Dedifferentiated amniotic fluid mesenchymal stem cell (primary cell): ENCODE results near the gene ETS1.

ENCODE experiments used
- DNase-seq: peaks from one replicate; pipeline ENCODE4 v3.0.0-alpha.2; 2016; ENCODE audit errors: extremely low spot score

The ETS1 gene

DNA sequence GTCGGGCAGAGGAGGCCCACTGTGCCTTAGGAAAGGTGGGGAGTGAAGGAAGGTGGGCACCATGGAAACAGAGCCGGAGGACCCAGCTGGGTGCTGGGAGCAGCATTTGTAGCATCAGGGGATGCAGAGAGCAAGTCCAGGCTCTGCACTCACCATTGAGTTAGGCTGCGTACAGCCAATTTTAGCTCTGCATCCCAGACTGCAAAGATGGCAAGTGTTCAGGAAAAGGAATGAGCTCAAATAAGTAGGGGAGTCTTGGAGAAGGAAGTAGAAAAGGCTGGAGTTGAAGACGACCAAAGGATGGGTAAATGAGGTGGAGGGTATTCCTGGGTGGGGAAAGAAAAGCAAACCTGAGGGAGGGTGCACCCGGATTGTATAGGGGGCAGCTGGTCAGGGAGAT is 31.6 kb upstream of the ETS1 start:
- DNase-seq = no peak

DNA sequence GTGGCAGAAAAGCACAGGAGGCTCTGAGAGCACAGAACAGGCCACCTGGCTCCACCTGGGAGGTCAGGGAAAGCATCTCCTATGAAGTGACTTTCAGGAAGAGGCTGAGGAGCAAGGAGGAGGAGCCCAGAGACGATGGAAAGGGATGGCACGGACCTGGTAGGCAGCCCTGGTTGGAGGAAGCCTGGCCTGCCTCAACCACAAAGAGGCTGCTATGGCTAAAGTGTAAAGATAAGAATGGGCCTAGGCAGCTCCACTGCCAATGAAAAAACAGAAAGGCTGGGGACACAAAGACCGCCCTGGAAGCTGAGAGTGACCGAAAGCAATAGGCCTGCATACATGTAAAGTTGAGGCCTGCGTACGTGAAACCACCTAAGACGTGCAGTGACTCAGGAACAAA is 31.2 kb upstream of the ETS1 start:
- DNase-seq = no peak

GRCh38 chr11:128616161-128616560 is 28.8 kb upstream of the ETS1 start:
- no peak for DNase-seq

DNA sequence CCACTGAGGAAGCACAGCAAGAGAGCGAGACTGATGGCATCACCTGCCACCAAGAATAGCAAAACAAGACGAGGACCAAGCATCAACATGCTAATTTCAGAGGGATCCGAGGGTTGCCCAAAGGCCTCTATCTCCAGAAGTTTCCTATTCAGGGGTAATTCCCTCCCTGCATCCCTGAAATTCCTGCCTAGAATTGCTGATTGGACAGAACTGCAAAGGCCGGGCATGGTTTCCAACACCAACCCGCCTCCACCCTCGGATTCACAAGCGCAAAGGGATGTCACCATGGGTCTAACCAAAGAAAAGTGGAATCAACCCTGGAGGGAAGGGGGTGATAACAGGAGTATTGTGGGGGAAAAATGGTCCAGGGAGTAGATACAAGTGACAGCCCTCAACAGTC is 28.3 kb upstream of the ETS1 start:
- DNase-seq = no peak

DNA sequence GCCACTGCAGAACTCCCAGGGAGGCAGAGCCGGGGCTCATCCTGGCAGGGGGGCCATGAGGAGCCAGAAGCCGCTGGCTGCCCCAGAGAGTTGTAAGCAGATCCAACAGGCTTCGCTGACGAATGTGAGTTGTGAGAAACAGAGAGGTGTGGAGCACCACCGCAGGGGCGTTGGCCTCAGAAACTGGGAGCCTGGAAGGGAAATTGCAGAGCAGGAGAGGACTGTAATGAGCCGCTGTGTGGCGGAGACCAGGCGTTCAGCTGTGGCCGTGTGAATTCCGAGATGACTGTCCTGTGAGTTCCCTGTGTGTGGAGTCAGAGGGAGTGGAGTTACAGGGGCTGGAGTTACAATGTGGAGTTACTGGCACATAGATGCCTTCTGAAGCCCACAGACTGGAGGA is 27.7 kb upstream of the ETS1 start:
- no peak for DNase-seq

DNA sequence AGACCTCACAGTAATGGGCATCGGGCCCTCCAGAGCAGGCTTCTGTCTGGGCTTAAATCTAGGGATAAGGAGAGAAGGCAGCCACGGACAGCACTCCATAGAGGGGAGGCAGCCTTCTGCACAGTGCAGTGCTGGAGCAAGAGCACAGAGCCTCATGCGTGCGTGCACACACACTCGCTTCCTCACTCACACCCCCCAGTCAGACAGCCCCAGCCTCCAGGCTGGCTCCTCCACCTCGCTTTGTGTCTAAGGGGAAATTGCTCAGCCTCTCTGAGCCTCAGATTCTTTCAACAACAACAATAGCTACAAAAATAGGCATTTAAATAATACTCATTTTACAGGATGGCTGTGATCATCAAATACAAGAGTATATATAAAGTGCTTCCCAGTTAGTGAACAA is 26.7 kb upstream of the ETS1 start:
- DNase-seq = no peak

GRCh38 chr11:128613300-128613995 is 26.1 kb upstream of the ETS1 start:
- no peak for DNase-seq

DNA sequence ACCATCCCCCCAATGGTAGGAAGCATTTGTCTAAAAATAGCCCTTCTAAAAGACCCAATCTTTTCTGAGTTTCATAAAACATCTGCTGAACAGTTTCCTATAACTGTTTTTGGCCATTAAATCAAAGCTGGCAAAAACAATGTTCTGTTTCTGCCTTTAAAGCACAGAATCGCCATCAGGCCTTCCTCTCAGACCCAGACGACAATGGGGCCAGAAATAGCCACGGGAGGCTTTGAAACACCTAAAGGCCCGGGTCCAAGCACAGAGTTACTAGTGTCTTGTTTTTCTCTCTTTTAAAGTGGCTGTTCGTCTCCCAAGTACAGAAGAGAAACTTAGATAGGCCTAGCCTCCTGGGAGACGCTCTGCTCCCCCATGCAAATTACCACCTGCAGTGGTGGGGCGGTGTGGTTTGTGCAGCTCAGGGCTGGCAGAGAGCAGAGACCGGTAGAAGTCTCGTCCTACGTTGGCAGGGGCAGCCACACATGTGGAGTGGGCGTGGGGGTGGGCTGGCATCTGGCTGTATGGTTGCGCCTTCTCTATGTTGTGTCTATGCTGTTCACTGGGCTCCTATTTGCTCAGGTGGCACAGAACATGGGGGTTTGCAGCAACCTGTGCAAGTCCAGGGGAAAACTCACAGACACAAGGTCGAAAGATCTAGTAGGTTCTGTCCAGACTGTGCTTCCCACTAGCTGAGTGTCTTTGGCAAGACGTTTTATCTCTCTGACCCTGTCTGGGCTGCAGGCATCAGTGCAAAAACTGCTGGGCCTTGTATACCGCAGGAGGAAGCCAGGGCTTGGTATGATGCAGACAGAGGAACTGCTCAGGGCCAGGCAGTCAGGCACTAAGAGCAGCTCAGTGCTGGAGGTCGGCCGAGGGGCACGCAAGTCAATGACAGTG is 23.6 kb upstream of the ETS1 start:
- no peak for DNase-seq

DNA sequence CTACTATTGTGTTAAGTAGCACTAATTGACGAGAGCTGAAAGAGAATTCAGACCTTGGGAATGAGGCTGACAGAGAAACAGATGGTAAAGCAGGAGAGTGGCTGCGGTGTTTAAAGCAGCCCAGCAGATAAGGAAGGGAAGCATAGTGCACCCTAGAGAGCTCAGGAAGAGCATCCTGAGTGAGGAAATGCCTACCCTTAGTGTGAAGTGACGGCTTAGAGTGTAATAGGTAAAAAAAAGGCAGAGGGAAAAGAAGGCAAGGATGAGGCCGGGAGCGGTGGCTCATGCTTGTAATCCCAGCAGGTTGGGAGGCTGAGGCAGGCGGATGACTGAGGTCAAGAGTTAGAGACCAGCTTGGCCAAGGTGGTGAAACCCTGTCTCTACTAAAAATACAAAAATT is 22.4 kb upstream of the ETS1 start:
- DNase-seq = no peak

GRCh38 chr11:128608746-128609407 is 21.5 kb upstream of the ETS1 start:
- no peak for DNase-seq

- no peak for DNase-seq
Measured at GRCh38 chr11:128607819-128608218, 20.5 kb upstream of the ETS1 start.

- no peak for DNase-seq
Measured at GRCh38 chr11:128604723-128605122, 17.4 kb upstream of the ETS1 start.

- DNase-seq = no peak
Measured at GRCh38 chr11:128603752-128604414, 16.5 kb upstream of the ETS1 start.

GRCh38 chr11:128603003-128603696 is 15.8 kb upstream of the ETS1 start:
- DNase-seq = no peak

- no peak for DNase-seq
Measured at GRCh38 chr11:128599729-128600128, 12.4 kb upstream of the ETS1 start.

- DNase-seq = peak; percentile 48
Measured at GRCh38 chr11:128598506-128599150, 11.3 kb upstream of the ETS1 start.

DNA sequence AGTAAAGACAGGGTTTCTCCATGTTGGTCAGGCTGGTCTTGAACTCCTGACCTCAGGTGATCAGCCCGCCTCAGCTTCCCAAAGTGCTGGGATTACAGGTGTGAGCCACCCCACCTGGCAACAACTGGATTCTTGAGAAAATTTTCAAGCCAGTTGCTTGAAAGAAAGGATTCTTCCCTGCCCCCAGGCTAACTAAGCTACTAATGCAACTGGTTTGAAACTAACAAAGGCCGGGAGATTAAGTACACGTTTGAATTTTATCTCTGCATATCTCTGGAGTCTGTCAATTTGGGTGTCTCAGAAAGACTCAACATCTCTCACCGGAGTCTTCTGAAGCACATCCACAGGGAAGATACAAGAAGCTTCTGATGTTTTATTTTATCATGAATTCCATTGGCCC is 10.7 kb upstream of the ETS1 start:
- DNase-seq = no peak

GRCh38 chr11:128597209-128597608 is 9.9 kb upstream of the ETS1 start:
- no peak for DNase-seq

GRCh38 chr11:128596250-128596649 is 8.9 kb upstream of the ETS1 start:
- no peak for DNase-seq

- DNase-seq = no peak
Measured at GRCh38 chr11:128595775-128596174, 8.4 kb upstream of the ETS1 start.

DNA sequence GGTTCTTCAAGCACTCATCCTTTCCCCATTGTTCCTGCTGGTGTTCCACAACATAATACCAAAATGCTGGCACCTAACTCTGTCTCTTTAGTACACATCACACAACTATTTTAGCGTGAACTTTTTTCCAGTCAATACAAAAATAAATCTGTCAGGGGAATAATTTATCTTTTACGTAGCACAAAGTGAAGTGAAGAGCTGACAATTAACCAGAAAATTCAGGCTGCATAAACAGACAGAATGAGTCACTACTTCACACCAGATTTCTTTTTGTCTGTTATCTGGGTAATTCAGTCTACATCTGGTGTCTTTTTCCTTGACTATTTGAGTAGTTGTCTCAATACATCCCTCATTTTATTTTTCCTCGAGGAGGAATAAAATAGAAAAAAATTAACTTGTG is 7.9 kb upstream of the ETS1 start:
- DNase-seq = no peak
